Head of caudate nucleus (tissue), 42 donors: ENCODE measurements around the gene CHPT1.
"Not testable (repeated sequence)": the region's sequence is repeated elsewhere in the genome, so short reads cannot be mapped to it uniquely, and the experiment has no call there.

Experiments used
- DNase-seq, 42 donors: peaks; one replicate each; pipeline versions ENCODE4 v3.0.0 to v3.0.0-alpha.2; 2020 to 2021; ENCODE audit warnings: mixed read lengths in 7 of 42
- intact Hi-C: fragments of 100-400 bp; cut with DNase I; formaldehyde crosslinking; loops from one replicate; pipeline ENCODE4 v1.15.0; 2022

CHPT1 gene

DNA sequence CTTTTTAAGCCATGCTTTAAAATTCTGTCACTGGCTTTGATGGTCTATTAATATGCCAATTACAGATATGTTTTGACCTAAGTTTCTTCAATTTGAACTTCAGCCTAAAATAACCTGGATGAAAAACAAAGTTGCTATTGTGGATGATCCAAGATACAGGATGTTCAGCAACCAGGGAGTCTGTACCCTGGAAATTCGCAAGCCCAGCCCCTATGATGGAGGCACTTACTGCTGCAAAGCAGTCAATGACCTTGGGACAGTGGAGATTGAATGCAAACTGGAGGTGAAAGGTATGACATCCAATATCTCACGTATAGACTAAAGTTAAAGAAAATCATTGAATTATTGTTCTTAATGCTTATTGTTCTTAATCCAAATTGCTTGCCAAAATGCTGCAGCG lies 17.2 kb upstream of the CHPT1 start:
- no peak for DNase-seq
- intact Hi-C loops = no loop called here

DNA sequence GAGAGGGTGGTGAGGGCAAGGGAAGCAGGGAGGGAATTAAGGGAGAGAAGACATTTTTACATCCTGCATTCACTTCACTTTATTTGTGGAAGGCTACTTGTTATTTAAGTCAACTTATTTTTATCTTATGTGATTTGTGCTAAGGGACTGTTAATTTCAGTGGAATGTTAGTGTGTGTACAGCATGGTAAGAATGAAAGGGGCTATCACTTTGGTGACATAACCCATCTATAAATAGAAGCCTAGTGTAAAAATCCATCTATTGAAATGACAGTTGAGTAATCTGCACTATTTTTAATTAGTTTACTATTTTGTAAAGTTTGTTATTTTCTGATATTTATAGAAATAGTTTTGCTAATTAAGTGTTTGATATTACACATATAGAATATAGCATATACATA lies 16.8 kb upstream of the CHPT1 start:
- intact Hi-C loops = no loop called here
- DNase-seq = no peak

DNA sequence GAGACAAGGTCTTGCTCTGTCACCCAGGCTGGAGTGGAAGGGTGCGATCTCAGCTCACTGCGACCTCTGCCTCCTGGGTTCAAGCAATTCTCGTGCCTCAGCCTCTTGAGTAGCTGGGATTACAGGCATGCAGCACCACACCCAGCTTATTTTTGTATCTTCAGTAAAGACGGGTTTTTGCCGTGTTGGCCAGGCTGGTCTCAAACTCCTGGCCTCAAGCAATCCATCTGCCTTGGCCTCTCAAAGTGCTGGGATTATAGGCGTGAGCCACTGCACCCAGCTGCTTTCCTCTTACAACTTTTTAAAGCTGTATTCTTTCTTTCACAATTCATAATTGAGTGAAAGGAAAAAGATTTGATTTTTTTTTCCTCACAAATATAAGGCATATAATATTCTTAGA lies 15.8 kb upstream of the CHPT1 start:
- intact Hi-C loops, DNase-seq: not testable (repeated sequence)

DNA sequence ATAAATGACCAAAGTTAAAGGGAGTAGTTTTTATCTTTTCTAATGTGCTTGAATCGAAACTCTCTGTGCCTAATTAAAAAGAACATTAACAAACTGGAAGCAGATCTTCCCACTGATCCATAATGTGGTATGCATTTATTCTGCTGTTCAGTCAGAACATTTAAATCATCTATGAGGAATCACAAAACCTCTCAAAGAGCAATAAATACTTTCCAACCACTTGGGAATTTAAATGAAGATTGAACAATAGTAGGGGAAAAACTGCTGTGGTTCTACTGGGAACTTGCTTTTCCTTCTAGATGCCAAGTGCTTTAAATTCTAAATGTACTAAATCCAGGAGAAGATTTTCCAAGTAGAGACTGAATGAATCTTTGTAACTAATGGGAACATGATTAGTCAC lies 12.3 kb upstream of the CHPT1 start:
- intact Hi-C loops = no loop called here
- no peak for DNase-seq

DNA sequence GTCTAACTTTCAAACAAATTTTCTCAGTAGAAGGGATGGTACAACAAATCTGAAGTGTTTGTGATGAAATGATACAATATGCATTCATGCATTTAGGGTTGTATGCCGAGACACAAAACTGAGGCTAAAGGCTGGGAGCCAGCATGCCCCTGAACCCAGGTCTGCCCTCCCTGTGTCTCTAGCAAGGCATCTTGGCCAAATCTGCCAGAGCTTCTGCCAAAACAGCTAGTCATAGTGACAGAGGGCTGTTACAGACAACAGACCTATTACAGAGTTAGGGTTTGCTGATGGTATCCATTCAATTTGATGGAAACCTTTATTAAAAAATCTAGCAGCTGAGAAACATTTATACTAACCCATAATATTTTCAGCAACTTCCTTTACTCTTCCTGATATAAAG lies 11.3 kb upstream of the CHPT1 start:
- DNase-seq = peak in 2 of 42 donors; percentile 22 to 57
- intact Hi-C loops = no loop called here

DNA sequence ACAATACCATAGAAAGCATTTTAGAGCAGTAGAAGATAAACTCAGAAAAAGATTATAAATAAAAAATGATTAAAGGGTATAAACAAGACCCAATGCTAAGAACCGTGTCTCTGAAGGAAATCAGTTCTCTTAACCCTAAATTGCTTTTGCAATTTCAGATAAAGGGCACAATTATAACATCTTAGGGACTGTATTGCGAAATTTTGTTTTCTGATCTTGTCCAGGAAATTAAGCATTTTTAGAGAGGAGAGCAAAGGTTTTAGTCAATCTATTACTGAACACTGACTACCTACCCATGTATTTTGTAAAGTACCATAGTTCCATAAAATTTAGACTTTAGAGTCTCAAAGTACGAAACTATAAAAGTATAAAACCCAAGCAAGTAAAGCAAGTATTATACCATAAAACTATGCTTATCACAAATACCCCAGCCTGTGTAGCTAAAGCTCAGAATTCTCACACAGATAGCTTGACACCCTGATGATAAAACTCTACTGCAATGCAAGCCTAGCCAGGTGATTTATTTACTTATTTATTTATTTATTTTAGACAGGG lies 6.8 kb upstream of the CHPT1 start:
- DNase-seq = no peak
- intact Hi-C loops = no loop called here

DNA sequence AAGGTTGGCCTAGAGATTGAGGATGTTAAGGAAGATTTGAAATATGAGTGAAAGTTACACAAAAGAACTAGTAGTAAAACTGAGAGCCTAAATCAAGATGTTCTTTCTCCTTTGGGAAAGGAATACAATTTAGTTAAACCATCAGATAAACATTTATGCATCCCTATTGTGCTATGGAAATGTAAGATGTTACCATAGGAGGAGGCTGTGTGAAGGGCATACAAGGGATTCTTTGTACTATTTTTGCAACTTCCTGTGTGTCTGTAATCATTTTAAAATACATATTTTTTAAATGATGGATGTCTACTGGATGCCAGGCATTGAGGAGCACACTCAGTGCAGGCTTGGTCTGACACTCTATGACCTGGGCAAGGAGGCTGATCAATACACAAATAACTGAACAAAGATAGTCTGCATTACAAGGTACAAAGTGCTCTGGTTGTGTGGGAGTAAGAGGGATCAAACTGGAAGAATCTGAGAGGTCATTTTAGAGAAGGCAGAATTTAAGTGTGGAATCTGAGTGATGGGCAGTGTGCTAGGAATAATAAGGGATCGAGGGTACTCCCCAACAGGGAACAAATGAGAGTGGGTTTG lies 5.8 kb upstream of the CHPT1 start:
- intact Hi-C loops = no loop called here
- no peak for DNase-seq

DNA sequence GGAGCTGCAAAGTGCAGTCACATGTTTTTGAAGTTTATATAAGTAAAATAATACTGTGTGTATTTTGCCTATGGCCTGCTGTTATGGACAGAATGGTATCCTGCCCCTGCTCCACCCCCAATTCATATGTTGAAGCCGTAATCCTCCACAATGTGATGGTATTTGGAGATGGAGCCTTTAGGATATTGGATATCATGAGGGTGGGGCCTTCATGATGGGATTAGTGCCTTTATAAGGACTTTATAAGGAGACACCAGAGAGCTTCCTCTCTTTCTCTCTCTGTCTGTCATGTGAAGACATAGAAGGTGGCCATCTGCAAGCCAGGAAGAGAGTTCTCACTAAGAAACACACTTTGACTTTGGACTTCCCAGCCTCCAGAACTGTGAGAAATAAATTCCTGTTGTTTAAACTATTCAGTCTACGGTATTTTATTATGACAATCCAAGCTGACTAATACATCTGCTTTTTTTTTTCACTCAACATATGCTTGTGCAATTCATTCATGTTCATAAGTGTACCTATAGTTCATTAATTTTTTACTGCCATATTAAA lies 3.1 kb upstream of the CHPT1 start:
- no peak for DNase-seq
- intact Hi-C loops = no loop called here

DNA sequence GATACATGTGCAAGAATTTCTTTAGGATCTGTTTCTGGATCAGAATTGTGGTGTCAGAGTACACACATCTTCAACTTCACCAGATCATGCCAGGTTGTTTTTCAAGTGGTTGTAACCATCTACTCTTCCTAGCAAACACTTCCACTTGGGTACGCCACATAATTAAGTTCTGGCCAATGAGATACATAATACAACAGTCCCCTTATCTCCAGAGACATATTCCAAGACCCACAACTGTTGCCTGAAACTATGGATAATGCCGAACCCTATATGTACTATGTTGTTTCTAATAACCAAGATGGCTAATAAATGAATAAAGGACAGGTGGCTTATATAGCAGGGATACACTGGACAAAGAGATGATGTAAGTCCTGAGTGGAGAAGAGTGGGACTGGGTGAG lies 2.5 kb upstream of the CHPT1 start:
- no peak for DNase-seq
- intact Hi-C loops = no loop called here

DNA sequence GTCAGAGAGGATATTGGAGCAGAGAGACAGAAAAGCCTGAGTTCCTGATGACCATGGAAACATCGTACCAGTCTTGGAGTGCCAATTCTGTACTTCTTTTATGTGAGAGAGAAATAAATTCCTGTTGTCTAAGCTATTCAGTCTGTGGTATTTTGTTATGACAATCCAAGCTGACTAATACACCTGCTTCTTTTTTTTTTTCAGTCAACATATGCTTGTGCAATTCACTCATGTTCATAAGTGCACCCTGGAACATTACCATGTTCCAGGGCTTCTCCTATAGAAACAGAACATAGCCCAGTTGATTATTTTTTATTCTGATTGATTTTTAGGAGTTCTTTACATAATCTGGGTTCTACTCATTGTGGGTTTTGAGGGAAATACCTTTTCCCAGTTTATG lies 1.7 kb upstream of the CHPT1 start:
- intact Hi-C loops = no loop called here

DNA sequence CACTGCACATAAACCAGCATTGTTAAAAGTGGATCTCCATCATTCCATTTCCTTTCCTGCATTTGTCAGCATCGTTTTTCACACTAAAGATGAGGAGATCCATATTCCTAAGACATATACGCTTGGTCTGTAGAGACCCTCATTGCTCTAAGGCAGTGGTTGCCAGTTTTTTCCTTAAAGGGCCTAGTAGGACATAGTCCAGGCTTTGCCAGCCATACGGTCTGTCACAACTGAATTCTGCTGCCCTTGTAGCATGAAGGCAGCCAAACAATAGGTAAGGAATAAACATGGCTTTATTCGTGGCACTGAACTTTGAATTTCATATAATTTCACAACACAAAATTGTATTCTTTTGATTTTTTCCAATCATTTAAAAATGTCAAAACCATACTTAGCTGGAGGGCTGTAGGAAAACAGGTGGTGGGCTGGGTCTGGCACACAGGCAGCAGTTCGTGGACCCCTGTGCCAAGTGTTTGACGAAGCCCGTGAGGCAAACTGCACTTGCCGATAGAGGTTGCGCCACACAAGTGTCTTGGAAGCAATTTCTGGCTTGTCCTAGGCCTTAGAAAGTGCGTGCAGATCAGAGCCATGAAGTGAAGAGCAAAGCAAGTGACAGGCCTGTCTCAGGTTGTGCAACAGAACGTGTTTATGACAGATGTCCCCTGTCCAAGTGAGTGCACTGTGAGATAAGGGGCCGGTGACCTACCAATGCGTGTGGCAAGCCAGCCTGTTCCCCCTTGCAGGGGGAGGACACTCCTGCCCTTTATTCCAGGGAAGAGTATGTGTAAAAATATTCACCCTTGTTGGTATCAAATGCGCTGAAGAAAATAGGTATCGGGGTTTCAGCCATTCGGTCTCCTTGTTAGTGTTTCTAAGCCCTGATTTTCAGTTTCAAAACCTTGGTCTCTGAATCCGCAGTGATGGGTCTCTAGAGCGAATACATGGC lies 916 bp upstream of the CHPT1 start:
- intact Hi-C loops = no loop called here
- peak in 36 of 42 donors; percentile 10 to 77 (median 38) for DNase-seq

More for the DNA sequence above, 1.7 kb upstream of the CHPT1 start:
- no peak for DNase-seq

DNA sequence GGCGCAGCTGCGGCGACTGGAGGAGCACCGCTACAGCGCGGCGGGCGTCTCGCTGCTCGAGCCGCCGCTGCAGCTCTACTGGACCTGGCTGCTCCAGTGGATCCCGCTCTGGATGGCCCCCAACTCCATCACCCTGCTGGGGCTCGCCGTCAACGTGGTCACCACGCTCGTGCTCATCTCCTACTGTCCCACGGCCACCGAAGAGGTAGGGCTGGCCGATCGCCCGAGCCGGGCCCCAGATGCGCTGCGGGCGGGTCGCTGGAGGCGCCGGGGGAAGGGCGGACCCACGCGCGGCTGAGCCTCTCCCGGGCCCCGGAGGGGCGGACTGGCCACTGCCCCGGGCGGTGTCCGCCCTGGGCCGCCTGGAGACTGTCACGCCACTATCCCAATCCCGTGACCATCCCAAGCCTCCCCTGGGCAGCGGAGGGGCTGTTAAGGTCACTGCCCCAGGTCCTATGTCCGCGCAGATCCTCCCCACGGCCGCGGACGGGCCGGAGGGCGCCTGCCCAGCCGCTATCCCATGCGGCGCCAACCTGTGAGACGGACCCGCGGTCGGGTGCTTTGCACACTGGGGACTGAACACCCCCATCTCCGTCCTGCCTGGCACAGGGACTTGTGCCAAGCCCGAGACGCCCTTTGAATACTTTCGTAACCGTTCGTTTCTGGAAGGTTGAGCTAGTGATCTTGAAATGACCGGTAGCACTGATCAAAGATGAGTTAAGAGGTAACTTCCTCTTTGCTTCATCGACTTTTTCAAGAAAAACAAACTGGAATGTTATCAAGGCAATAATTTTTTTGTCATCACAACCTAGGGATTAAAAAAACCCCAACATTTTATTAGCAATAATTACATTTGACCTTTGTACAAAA lies 725 bp downstream of the CHPT1 start:
- DNase-seq = peak in 41 of 42 donors; percentile 26 to 76 (median 49)
- intact Hi-C loops = no loop called here

DNA sequence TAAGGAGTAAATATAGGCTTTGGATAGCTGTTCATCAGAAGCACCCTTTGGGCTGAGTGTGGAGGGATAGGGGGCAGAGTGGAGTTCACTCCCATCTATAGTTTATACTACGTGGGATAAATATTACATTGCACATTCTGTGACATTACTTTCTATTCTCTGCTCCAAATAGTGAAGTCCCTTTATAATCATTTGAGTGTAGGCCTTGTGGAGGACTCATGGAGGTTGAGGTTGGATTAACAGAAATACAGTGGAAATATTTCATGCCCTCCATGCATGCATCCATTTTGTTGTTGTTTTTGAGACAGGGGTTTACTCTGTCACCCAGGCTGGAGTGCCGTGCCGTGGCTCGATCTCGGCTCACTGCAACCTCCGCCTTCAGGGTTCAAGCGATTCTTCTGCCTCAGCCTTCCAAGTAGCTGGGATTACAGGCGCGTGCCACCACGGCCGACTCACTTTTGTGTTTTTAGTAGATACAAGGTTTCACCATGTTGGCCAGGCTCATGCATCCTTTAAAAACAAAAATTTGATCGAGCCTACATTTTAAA lies 1.4 kb downstream of the CHPT1 start:
- DNase-seq = peak in 19 of 42 donors; percentile 19 to 65 (median 32)
- intact Hi-C loops = no loop called here

DNA sequence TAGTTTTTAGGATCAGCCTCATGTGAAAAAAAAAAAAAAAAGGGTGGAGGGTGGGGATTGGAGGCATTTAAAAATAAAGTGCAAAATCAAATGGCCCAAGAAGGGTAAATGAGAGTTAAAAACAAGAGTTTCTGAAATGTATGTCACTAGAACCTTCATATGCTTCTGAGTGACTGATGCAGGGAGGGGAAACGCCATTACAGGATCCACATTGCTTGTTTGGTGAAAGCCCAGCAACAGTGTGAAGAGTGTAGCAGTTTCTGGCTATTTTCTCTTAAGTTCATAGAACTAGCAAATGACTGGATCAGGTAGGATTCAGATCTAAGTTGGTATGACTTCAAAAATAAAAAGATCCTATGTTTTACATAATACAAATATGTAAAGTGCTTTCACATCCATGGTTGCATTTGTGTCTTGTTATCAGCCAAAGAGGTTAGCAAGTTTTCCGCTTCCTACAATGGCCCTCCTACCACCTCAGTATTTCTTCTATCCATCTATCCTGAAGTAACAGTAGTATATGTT lies 2.9 kb downstream of the CHPT1 start:
- DNase-seq = no peak
- intact Hi-C loops = no loop called here

DNA sequence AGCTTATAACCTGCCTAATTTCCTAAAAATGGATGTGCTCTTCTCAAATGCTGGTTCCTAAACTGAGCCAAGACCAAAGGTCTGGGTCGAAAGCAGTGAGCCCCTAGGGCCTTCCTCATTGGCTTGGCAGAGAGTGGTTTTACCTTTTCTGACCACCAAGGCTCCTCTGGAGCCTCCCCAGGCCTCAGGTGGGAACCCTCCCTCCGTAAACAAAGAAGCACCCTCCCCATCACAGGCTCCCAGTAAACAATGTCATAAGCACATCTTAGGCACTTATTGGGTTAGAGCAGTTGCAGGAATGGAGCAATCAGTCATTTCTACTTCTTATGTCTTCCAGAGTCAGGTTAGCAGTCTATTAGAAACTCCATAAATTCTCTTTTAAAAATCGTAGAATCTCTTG lies 6.0 kb downstream of the CHPT1 start:
- intact Hi-C loops = no loop called here

DNA sequence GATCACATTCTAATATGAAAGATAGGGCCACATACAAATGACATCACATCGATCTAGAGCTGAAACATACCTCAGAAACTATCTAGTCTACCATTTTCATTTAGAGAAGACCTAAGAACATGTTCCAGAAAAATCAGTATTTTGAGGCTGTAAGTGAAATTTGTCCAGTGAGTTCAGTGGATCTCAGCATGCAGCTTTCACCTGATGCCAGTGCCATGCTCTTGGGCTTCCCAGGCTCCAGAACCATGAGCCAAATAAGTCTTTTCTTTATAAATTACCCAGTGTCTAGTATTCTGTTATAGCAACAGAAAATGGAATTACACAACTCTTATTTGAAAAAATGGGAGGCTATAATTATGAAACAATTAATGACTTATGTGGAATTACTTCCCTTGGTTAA lies 9.0 kb downstream of the CHPT1 start:
- intact Hi-C loops = no loop called here

More for the DNA sequence above, 6.0 kb downstream of the CHPT1 start:
- no peak for DNase-seq

DNA sequence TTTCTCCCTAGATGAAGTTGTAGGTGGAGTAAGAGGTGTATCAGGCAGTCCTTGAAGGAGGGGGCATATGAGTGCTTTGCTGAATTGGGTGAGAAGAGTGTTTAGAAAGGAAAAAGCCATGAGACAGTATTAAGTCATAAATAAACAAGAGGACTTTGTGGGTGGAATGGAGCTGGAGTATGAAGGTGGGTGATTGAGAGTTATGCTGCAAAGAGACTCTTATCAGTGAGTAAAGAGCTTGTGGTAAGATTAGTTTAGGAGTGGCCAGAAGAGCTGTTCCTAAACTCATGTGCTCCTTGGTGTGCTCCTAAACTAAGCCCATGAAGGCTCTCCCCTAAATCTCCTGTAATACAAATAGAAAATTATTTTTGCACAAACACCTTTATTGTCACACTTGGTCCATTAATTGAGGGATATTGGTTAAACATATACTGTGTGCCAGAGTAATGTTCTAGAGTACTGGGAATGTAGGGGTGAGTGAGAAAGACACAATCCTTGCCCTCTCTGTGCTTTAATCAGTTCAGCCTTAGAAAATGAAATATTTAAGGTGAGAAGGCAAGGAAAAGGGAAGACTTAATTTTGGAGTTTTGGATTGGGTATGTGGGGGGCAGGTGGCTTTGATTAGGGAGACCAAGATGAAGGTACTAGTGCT lies 9.8 kb downstream of the CHPT1 start:
- no peak for DNase-seq
- intact Hi-C loops = no loop called here

More for the DNA sequence above, 9.0 kb downstream of the CHPT1 start:
- DNase-seq = no peak

DNA sequence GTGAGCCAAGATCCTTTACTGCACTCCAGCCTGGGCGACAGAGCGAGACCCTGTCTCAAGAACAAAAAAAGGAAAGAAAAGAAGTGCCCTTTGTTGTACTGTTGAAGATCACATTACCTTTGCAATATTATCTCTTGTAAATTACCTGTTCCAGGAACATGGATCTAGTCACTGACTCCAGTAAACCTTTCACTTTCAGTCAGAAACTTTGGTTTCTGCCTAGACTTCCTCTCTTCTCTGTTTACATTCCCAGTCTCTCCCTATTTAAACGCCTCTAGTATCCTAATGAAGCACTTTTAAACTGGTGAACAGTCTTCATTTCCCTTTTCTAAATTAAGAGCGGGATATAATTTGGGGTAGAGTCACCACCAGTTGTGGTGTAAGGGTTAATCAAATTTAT lies 12.8 kb downstream of the CHPT1 start:
- DNase-seq = no peak
- intact Hi-C loops = no loop called here
